ENCODE measurements around the gene KCNAB2.

DNA sequence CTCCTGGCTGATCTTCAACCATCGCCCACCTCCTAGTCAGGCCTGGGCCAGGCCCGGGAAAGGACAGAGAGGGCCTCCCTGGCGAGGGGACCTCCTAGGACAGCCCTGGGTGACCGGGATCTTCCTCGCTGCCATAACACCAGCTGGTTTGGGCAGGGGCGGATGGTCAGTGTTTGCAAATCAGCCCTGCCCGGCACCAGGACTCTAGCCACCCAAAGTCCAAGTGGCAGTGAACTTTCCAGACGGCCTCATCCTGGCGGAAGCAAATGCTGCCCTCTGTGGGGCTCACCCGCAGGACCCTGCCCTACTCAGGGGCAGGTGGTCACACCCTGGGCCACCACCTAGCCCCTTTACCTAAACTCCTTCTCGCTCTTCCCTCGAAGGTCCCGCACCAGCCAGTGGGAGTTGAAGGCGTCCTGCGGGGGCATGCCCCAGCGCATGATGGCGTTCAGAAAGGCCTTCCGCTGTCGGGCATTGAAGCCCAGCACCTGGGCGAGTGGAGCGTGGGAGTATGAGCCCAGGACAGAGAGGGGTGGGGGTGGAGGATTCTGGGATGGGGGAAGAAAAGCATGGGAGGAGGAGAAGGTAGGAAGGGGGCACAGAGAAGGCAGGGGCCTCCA is 79.2 kb downstream of the KCNAB2 start:
- TF ChIP-seq, protein P1, sequence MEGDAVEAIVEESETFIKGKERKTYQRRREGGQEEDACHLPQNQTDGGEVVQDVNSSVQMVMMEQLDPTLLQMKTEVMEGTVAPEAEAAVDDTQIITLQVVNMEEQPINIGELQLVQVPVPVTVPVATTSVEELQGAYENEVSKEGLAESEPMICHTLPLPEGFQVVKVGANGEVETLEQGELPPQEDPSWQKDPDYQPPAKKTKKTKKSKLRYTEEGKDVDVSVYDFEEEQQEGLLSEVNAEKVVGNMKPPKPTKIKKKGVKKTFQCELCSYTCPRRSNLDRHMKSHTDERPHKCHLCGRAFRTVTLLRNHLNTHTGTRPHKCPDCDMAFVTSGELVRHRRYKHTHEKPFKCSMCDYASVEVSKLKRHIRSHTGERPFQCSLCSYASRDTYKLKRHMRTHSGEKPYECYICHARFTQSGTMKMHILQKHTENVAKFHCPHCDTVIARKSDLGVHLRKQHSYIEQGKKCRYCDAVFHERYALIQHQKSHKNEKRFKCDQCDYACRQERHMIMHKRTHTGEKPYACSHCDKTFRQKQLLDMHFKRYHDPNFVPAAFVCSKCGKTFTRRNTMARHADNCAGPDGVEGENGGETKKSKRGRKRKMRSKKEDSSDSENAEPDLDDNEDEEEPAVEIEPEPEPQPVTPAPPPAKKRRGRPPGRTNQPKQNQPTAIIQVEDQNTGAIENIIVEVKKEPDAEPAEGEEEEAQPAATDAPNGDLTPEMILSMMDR (IDR thresholded peaks at IDR 0.05; ENCODE audit: low read depth, low read length), result no peak
- TF ChIP-seq EZH2phosphoT487 (IDR thresholded peaks at IDR 0.05; ENCODE audit: low read depth), result no peak

Measured in OCI-LY3 (cell line).